Prostate gland (tissue), 2 donors: ENCODE data around the gene TNNT2. TPM values are rescaled to one million over a fixed set of nuclear protein-coding genes. Genes with fewer than 3 reads are reported as not detected.

Experiments used
- DNase-seq: peaks from one replicate; pipeline ENCODE4 v3.0.0-alpha.2; 2019; ENCODE audit warnings: low spot score
- H3K27ac ChIP-seq, 2 donors: fragments of 200-600 bp; sonication (generic); 2 replicates each; pipeline ENCODE4 v1.5.1; 2017 to 2019
- H3K27me3 ChIP-seq: fragments of 200-600 bp; sonication (generic); replicated peaks from 2 replicates; pipeline ENCODE4 v1.5.1; 2019; ENCODE audit not compliant: insufficient read depth
- H3K36me3 ChIP-seq, 2 donors: fragments of 200-600 bp; sonication (generic); 1 replicate in 1 of 2; 2 replicates in 1 of 2; pipeline versions ENCODE4 v1.5.1 to v1.8.1; 2017 to 2019
- H3K4me1 ChIP-seq: fragments of 200-600 bp; sonication (generic); replicated peaks from 2 replicates; pipeline ENCODE4 v1.5.1; 2019
- H3K4me3 ChIP-seq, 2 donors: fragments of 200-600 bp; sonication (generic); 2 replicates each; pipeline ENCODE4 v1.5.1; 2017 to 2019
- H3K9me3 ChIP-seq: fragments of 200-600 bp; sonication (generic); 2 replicates; pipeline ENCODE4 v1.5.1; 2017
- POLR2A ChIP-seq: fragments of 450-650 bp; IDR thresholded peaks from one replicate; pipeline ENCODE4 v1.6.1; 2016; ENCODE audit warnings: antibody characterized with exemption, mild to moderate bottlenecking
- POLR2AphosphoS5 ChIP-seq: sonication (generic); formaldehyde crosslinking; IDR thresholded peaks from one replicate; pipeline ENCODE4 v1.6.1; 2017; ENCODE audit warnings: antibody characterized with exemption
- WGBS: methylation state at CpG from one replicate; pipeline ENCODE4 v1.1.5; 2018; 5-methylcytosine and 5-hydroxymethylcytosine counted together
- intact Hi-C: fragments of 100-400 bp; cut with DNase I; formaldehyde crosslinking; loops from one replicate; pipeline ENCODE4 v1.14.2; 2022
- total RNA-seq, 2 donors: library from RNA; depleted of rRNA; stranded (reverse); fragments of >200 nt; gene quantifications; one replicate each; pipeline ENCODE4 v1.1.0, GENCODE V29; 2016
- TF ChIP-seq, protein P1 (sequence below), 4 experiments: fragments of 200-600 bp in 2 of 4; fragments of 450-650 bp in 2 of 4; sonication (generic) in 2 of 4; IDR thresholded peaks; 1 replicate in 3 of 4; 2 replicates in 1 of 4; pipeline ENCODE4 v1.5.1; 2016 to 2019; ENCODE audit warnings: antibody characterized with exemption in 4 of 4, mild to moderate bottlenecking in 2 of 4, moderate library complexity in 2 of 4

TNNT2 gene
- total RNA-seq, 2 donors from 2014 or later = 2.2 to 3.5 TPM

DNA sequence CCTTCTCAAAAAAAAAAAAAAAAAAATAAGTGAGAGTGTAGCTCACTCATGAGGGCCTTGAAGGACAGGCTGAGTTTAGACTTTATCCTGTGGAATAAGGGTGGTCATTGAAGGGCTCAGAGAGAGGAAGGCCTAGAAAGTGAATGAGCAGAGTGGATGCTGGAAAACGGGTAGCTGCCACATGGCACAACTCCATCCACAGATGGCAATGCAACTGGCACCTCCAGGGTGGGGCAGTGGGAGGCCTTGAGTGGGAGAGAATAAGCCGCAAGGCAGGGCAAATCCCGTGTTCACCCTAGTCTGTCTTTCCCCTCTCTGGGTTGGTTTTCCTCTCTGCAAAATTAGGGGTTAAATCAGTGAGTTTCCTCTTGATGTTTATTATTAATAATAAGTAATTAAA is 41.0 kb upstream of the TNNT2 start:
- Histone ChIP-seq H3K4me1 (no peaks in the 10 kb centered on the region), H3K9me3 (no peaks in the 10 kb centered on the region), H3K4me3 (no peak overlapping the region), H3K27me3 (no peaks in the 10 kb centered on the region), H3K36me3 (no peaks in the 10 kb centered on the region), H3K27ac (no peak overlapping the region)
- 90% methylated on average over 3 of the region's 3 CpGs for WGBS
- TF ChIP-seq POLR2AphosphoS5 = no peak
- no peak for TF ChIP-seq POLR2A
- TF ChIP-seq, protein P1, sequence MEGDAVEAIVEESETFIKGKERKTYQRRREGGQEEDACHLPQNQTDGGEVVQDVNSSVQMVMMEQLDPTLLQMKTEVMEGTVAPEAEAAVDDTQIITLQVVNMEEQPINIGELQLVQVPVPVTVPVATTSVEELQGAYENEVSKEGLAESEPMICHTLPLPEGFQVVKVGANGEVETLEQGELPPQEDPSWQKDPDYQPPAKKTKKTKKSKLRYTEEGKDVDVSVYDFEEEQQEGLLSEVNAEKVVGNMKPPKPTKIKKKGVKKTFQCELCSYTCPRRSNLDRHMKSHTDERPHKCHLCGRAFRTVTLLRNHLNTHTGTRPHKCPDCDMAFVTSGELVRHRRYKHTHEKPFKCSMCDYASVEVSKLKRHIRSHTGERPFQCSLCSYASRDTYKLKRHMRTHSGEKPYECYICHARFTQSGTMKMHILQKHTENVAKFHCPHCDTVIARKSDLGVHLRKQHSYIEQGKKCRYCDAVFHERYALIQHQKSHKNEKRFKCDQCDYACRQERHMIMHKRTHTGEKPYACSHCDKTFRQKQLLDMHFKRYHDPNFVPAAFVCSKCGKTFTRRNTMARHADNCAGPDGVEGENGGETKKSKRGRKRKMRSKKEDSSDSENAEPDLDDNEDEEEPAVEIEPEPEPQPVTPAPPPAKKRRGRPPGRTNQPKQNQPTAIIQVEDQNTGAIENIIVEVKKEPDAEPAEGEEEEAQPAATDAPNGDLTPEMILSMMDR (IDR thresholded peaks at IDR 0.05) = no peak
- DNase-seq = no peak
- intact Hi-C loops = no loop called here

DNA sequence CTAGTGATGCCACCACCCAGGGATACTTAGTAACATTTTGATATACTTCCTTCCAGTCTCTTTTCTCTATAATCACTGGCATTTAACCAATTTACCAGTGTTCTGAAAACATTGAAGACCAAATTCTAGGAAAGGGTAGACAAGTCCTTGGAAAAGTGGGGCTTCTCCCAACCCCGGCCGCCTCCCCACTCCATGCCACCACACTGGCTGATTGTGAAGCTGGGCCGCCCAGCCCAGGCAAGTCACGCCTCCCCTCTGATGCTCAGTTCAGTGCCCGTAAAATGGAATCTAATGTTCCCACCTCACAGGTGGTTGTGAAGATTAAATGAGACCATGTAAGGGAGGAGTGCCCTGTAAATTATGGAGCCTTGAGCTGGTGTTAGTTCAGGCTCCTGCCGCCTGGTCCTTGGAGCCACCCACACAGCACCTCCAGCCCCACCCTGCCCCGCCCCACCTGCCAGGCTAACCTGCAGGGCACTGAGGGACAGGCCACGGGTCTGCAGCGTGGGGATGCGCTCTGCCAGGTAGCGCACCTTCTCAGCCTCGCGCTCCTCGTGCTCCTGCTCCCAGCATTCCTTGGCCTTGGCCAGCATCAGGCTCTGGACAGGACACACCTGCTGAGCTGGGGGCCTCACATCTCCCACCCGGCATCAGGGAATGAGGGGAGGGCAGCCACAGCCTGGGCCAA is 36.7 kb upstream of the TNNT2 start:
- no peak overlapping the region for H3K4me3 ChIP-seq
- intact Hi-C loops = no loop called here

DNA sequence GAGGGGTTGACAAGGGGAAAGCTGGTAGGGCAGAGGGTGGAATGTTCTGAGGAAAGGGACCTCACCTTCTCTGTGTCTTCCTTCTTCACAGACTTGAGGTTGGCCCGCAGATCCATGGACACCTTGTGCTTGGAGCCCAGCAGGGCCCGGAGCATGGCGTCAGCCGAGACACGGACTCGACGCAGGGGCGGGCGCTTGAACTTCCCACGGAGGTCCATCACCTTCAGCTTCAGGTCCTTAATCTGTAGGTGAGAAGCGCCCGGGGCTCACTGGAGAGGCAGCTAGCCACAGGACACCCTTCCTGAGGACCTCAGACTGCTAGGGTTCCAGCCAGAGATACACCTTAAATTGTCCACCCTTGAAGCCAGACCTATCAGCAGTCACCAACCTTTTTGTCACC is 33.8 kb upstream of the TNNT2 start:
- H3K36me3 ChIP-seq = no peaks in the 10 kb centered on the region
- H3K4me3 ChIP-seq = no peak overlapping the region
- no peak for DNase-seq
- H3K4me1 ChIP-seq = no peaks in the 10 kb centered on the region
- no peaks in the 10 kb centered on the region for H3K9me3 ChIP-seq
- no peak for TF ChIP-seq POLR2AphosphoS5
- TF ChIP-seq, protein P1 (IDR thresholded peaks at IDR 0.05) = no peak
- no peak for TF ChIP-seq POLR2A
- no peaks in the 10 kb centered on the region for H3K27me3 ChIP-seq
- no peak overlapping the region for H3K27ac ChIP-seq
- intact Hi-C loops = no loop called here
- 96% methylated on average over 12 of the region's 12 CpGs for WGBS

More for the DNA sequence above, 36.7 kb upstream of the TNNT2 start:
- 89% methylated on average over 15 of the region's 15 CpGs for WGBS
- DNase-seq = no peak
- TF ChIP-seq, protein P1 (IDR thresholded peaks at IDR 0.05) = no peak
- TF ChIP-seq POLR2AphosphoS5 = no peak
- no peak for TF ChIP-seq POLR2A
- Histone ChIP-seq H3K27me3 (no peaks in the 10 kb centered on the region), H3K4me1 (no peaks in the 10 kb centered on the region), H3K27ac (no peak overlapping the region), H3K36me3 (no peaks in the 10 kb centered on the region), H3K9me3 (no peaks in the 10 kb centered on the region)

DNA sequence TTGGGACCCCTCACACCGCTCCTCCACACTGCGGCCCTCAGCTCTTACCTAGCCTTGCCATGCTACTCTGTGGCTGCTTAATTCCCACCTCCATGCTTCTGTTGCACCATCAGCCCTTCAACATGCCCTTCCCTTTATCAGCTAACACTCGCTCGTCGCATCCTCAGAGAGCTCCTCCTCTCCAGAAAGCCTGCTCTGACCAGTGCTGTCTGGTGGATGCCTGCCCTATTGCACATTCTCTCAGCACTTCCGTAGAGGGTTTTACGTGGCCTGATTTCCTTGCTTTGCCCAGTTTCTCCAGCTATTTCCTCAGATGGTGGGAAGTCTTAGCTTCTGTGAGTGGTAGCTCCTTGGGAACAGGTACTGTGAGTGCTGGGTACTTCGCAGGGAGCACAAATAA is 32.0 kb upstream of the TNNT2 start:
- DNase-seq = no peak
- intact Hi-C loops = loop anchor here (5.0 kb wide), 2 partner anchors 62 to 157 kb away; no protein-coding TSS in a partner anchor
- TF ChIP-seq POLR2AphosphoS5 (no peak), POLR2A (no peak)
- TF ChIP-seq, protein P1 (IDR thresholded peaks at IDR 0.05) = no peak
- H3K9me3 ChIP-seq = no peaks in the 10 kb centered on the region
- no peaks in the 10 kb centered on the region for H3K36me3 ChIP-seq
- H3K4me3 ChIP-seq = no peak overlapping the region
- H3K4me1 ChIP-seq = no peaks in the 10 kb centered on the region
- no peak overlapping the region for H3K27ac ChIP-seq
- 74% methylated on average over 8 of the region's 8 CpGs for WGBS
- no peaks in the 10 kb centered on the region for H3K27me3 ChIP-seq

DNA sequence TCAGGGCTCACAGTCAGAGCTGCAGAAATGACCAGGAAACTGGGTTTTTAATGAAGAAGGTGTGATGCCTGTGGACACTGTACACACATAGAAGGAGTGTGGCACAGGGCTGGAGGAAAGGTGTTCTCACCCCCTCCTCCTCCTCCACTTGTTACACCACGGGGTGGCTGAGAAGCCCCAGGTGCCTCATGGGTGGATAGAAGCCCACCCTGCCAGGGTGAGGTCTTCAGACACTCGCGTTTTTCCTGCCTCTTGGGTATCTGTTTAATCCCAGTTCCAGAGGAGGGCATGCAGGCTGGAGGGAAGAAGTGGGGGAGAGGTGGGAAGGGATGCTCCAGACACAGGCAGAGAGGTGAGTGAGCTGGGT is 31.3 kb upstream of the TNNT2 start:
- Histone ChIP-seq H3K9me3 (no peaks in the 10 kb centered on the region), H3K27ac (no peak overlapping the region), H3K4me1 (no peaks in the 10 kb centered on the region), H3K27me3 (no peaks in the 10 kb centered on the region), H3K36me3 (no peaks in the 10 kb centered on the region), H3K4me3 (no peak overlapping the region)
- 81% methylated on average over 3 of the region's 3 CpGs for WGBS
- DNase-seq = no peak
- intact Hi-C loops = loop anchor here (5.0 kb wide), 2 partner anchors 62 to 157 kb away; no protein-coding TSS in a partner anchor
- TF ChIP-seq, protein P1 (IDR thresholded peaks at IDR 0.05) = no peak
- no peak for TF ChIP-seq POLR2AphosphoS5
- TF ChIP-seq POLR2A = no peak
